ENCODE results near the gene CHST15. TPM values are rescaled to one million over a fixed set of nuclear protein-coding genes. Genes with fewer than 3 reads are reported as not detected.

The CHST15 gene
- total RNA-seq, 6 donors from 2014 or later: 16.1 to 54.5 (median 27.3) TPM

GRCh38 chr10:124116771-124117510 lies 23.5 kb upstream of the CHST15 start:
- peak overlapping the region in 2 of 4 donors; percentile 30 to 42 for H3K27ac ChIP-seq

GRCh38 chr10:124114696-124115095 lies 21.3 kb upstream of the CHST15 start:
- Histone ChIP-seq H3K36me3 (no peaks in the 10 kb centered on the region), H3K9me3 (no peaks in the 10 kb centered on the region), H3K4me3 (no peak overlapping the region), H3K4me1 (peaks cover 16 to 24% (median 20%) of the 10 kb centered on the region in 4 donors), H3K27me3 (no peaks in the 10 kb centered on the region), H3K27ac (no peak overlapping the region)
- DNase-seq: no peak
- WGBS, 2 donors: 90 to 100% methylated on average over 4 of the region's 4 CpGs
- no peak for ATAC-seq (ENCODE audit: low FRiP score in 2 of 2)
- TF ChIP-seq EP300 (IDR thresholded peaks at IDR 0.05) (no peak), CTCF (IDR thresholded peaks at IDR 0.05) (no peak), POLR2AphosphoS5 (IDR thresholded peaks at IDR 0.05) (no peak), POLR2A (IDR thresholded peaks at IDR 0.05) (no peak)

More at GRCh38 chr10:124116771-124117510, 23.5 kb upstream of the CHST15 start:
- 53 to 56% methylated on average over 6 to 12 of the region's 12 CpGs for WGBS, 2 donors
- ATAC-seq (ENCODE audit: low FRiP score in 2 of 2) (no peak), DNase-seq (no peak)
- Histone ChIP-seq H3K27me3 (no peaks in the 10 kb centered on the region), H3K4me1 (peaks cover 16 to 27% (median 24%) of the 10 kb centered on the region in 4 donors), H3K9me3 (no peaks in the 10 kb centered on the region), H3K4me3 (no peak overlapping the region), H3K36me3 (no peaks in the 10 kb centered on the region)
- no peak for TF ChIP-seq POLR2A (IDR thresholded peaks at IDR 0.05)
- TF ChIP-seq CTCF (IDR thresholded peaks at IDR 0.05): no peak
- no peak for TF ChIP-seq POLR2AphosphoS5 (IDR thresholded peaks at IDR 0.05)
- TF ChIP-seq EP300 (IDR thresholded peaks at IDR 0.05): no peak

- Histone ChIP-seq H3K27me3 (no peaks in the 10 kb centered on the region), H3K4me1 (peaks cover 6 to 14% (median 11%) of the 10 kb centered on the region in 4 donors), H3K27ac (no peak overlapping the region), H3K36me3 (no peaks in the 10 kb centered on the region), H3K4me3 (no peak overlapping the region), H3K9me3 (no peaks in the 10 kb centered on the region)
- ATAC-seq (ENCODE audit: low FRiP score in 2 of 2): no peak
- no peak for DNase-seq
- 89 to 97% methylated on average over 16 of the region's 16 CpGs for WGBS, 2 donors
- TF ChIP-seq EP300 (IDR thresholded peaks at IDR 0.05) (no peak), POLR2AphosphoS5 (IDR thresholded peaks at IDR 0.05) (no peak), CTCF (IDR thresholded peaks at IDR 0.05) (no peak)
Measured at GRCh38 chr10:124112891-124113580, 19.6 kb upstream of the CHST15 start.

GRCh38 chr10:124110882-124111281 lies 17.5 kb upstream of the CHST15 start:
- no peak for DNase-seq
- no peak for ATAC-seq (ENCODE audit: low FRiP score in 2 of 2)
- H3K27ac ChIP-seq: no peak overlapping the region
- H3K9me3 ChIP-seq: no peaks in the 10 kb centered on the region
- WGBS, 2 donors: 90 to 92% methylated on average over 4 to 5 of the region's 5 CpGs
- no peaks in the 10 kb centered on the region for H3K36me3 ChIP-seq
- H3K4me3 ChIP-seq: no peak overlapping the region
- no peak for TF ChIP-seq POLR2A (IDR thresholded peaks at IDR 0.05)
- TF ChIP-seq POLR2AphosphoS5 (IDR thresholded peaks at IDR 0.05): no peak
- no peak for TF ChIP-seq EP300 (IDR thresholded peaks at IDR 0.05)
- no peak for TF ChIP-seq CTCF (IDR thresholded peaks at IDR 0.05)
- H3K27me3 ChIP-seq: no peaks in the 10 kb centered on the region
- peaks cover 10 to 14% (median 12%) of the 10 kb centered on the region in 4 donors for H3K4me1 ChIP-seq
